H1 (cell line): Measurements from ENCODE around the gene FNDC10. TPM values are rescaled to one million over a fixed set of nuclear protein-coding genes. Genes with fewer than 3 reads are reported as not detected.

Source experiments
- CBX5 ChIP-seq: fragments of 300-800, 300-1000 bp; sonication (generic); IDR thresholded peaks from 2 replicates; pipeline ENCODE4 v1.7.1; 2016; ENCODE audit warnings: antibody characterized with exemption, low read length, low read depth
- CEBPB ChIP-seq: IDR thresholded peaks from 2 replicates; pipeline ENCODE4 v1.6.1; 2012; ENCODE audit warnings: low read depth, low read length
- CHD7 ChIP-seq: fragments of 300-600 bp; sonication (generic); IDR thresholded peaks from 2 replicates; pipeline ENCODE4 v1.7.1; 2012; ENCODE audit warnings: low read length, moderate library complexity, mild to moderate bottlenecking, inconsistent platforms; ENCODE audit not compliant: insufficient replicate concordance
- CTCF ChIP-seq, 3 experiments: IDR thresholded peaks; 1 replicate in 2 of 3; 2 replicates in 1 of 3; pipeline versions ENCODE4 v1.5.1 to v1.6.1; 2011; ENCODE audit warnings: low read length in 3 of 3, mild to moderate bottlenecking in 3 of 3, inconsistent platforms in 2 of 3, low read depth in 1 of 3, moderate library complexity in 1 of 3; ENCODE audit not compliant: insufficient read depth in 1 of 3; ENCODE audit errors: control extremely low read depth in 1 of 3
- HDAC2 ChIP-seq, 2 experiments: fragments of 300-600 bp in 1 of 2; sonication (generic) in 1 of 2; IDR thresholded peaks; 2 replicates each; pipeline ENCODE4 v1.6.1; 2011 to 2012; ENCODE audit warnings: low read depth in 2 of 2, low read length in 2 of 2, mild to moderate bottlenecking in 2 of 2, moderate library complexity in 2 of 2, borderline replicate concordance in 1 of 2, inconsistent platforms in 1 of 2
- POLR2A ChIP-seq, 2 experiments: IDR thresholded peaks; 1 replicate in 1 of 2; 2 replicates in 1 of 2; pipeline ENCODE4 v1.6.1; 2011; ENCODE audit warnings: low read depth in 2 of 2, low read length in 2 of 2, mild to moderate bottlenecking in 2 of 2; ENCODE audit errors: control extremely low read depth in 1 of 2
- RXRA ChIP-seq: IDR thresholded peaks from 2 replicates; pipeline ENCODE4 v1.6.1; 2011; ENCODE audit warnings: low read depth, mild to moderate bottlenecking, low read length, moderate library complexity; ENCODE audit not compliant: insufficient read depth
- SP1 ChIP-seq: IDR thresholded peaks from 2 replicates; pipeline ENCODE4 v1.6.1; 2011; ENCODE audit warnings: low read depth, low read length
- polyA plus RNA-seq, 7 experiments: library from polyadenylated mRNA; depleted of rRNA in 3 of 7; stranded (reverse) in 5 of 7; unstranded in 2 of 7; fragments of >200 nt in 5 of 7; fragments of 200-250 nt in 2 of 7; gene quantifications; 1 replicate in 5 of 7; 2 replicates in 1 of 7; 4 replicates in 1 of 7; pipeline versions ENCODE4 v1.2.1 to v1.2.3, GENCODE V29; 2011 to 2013; ENCODE audit warnings: missing spikeins in 2 of 7, mixed read lengths in 2 of 7
- total RNA-seq: library from RNA; stranded (reverse); fragmentation: NEBNext Ultra II Directional; extraction: Animal tissue kit (Norgen Biotek cat#: 25700); gene quantifications from 2 replicates; pipeline ENCODE4 v1.2.1, GENCODE V29; 2021

Gene FNDC10
- total and polyA plus RNA-seq, 2 of the 8 experiments (the other 6 are each of a cell fraction or from before 2014, with no cell fraction given): 19.0 to 21.8 TPM

GRCh38 chr1:1553821-1554494 is 46.0 kb downstream of the FNDC10 start (continued):
- TF ChIP-seq CHD7: no peak
- no peak for TF ChIP-seq CBX5
- no peak for TF ChIP-seq CEBPB
- no peak for TF ChIP-seq POLR2A (IDR thresholded peaks at IDR 0.05; ENCODE audit: control extremely low read depth in 1 of 2, low read depth in 2 of 2, low read length in 2 of 2)
- TF ChIP-seq SP1: no peak
- TF ChIP-seq RXRA: no peak
- no peak for TF ChIP-seq CTCF (IDR thresholded peaks at IDR 0.05; ENCODE audit: control extremely low read depth in 1 of 3, insufficient read depth in 1 of 3, low read depth in 1 of 3, low read length in 3 of 3)
- TF ChIP-seq HDAC2 (IDR thresholded peaks at IDR 0.05; ENCODE audit: borderline replicate concordance in 1 of 2, low read depth in 2 of 2, low read length in 2 of 2): no peak
